PC-3 (cell line): Measurements from ENCODE around the gene ROR1. TPM values are rescaled to one million over a fixed set of nuclear protein-coding genes. Genes with fewer than 3 reads are reported as not detected.

ENCODE experiments used
- ATAC-seq: fragments of 200-7000 bp; cut with Tn5 transposase; 2 replicates; pipeline ENCODE4 v1.9.1; 2020; ENCODE audit warnings: mild to moderate bottlenecking, moderate library complexity
- BruUV-seq: library from RNA; stranded (reverse); fragments of 400-500 nt; replicated peaks from 2 replicates; lab custom pipeline; 2021; lab: Mats Ljungman, UMichigan
- CTCF ChIA-PET: fragments of 300-600 bp; sonication (Branson Sonifier 250); formaldehyde crosslinking; loops from one replicate; lab custom pipeline; 2022; ENCODE audit warnings: antibody characterized with exemption; lab: Charles Lee
- POLR2A ChIA-PET: fragments of 300-600 bp; sonication (Branson Sonifier 250); formaldehyde crosslinking; loops from one replicate; lab custom pipeline; 2022; ENCODE audit warnings: antibody characterized with exemption; ENCODE audit not compliant: unreplicated experiment; lab: Charles Lee
- DNase-seq: peaks from one replicate; pipeline ENCODE4 v3.0.0-alpha.2; 2015
- H2AFZ ChIP-seq: fragments of 300-600 bp; sonication (generic); 2 replicates; pipeline ENCODE4 v1.6.0; 2016; ENCODE audit warnings: antibody characterized with exemption, low read length
- H3F3A ChIP-seq: fragments of 300-600 bp; sonication (generic); one replicate; pipeline ENCODE4 v1.6.0; 2017; ENCODE audit warnings: antibody characterized with exemption, low read length, control low read depth, mild to moderate bottlenecking; ENCODE audit not compliant: unreplicated experiment
- H3K27ac ChIP-seq: fragments of 300-600 bp; sonication (generic); 2 replicates; pipeline ENCODE4 v1.5.1; 2016; ENCODE audit warnings: mild to moderate bottlenecking, low read length
- H3K27me3 ChIP-seq: fragments of 300-600 bp; sonication (generic); 2 replicates; pipeline ENCODE4 v1.6.1; 2016; ENCODE audit warnings: low read length, mixed read lengths
- H3K36me3 ChIP-seq: fragments of 300-600 bp; sonication (generic); 2 replicates; pipeline ENCODE4 v1.6.1; 2016; ENCODE audit warnings: low read depth, mixed run types, low read length, mixed read lengths
- H3K4me1 ChIP-seq: fragments of 300-600 bp; sonication (generic); 2 replicates; pipeline ENCODE4 v1.5.1; 2016; ENCODE audit warnings: low read length; ENCODE audit not compliant: insufficient read depth
- H3K4me2 ChIP-seq: fragments of 300-600 bp; sonication (generic); 2 replicates; pipeline ENCODE4 v1.6.0; 2016; ENCODE audit warnings: low read length
- H3K4me3 ChIP-seq: fragments of 300-600 bp; sonication (generic); 2 replicates; pipeline ENCODE4 v1.5.1; 2016; ENCODE audit warnings: mild to moderate bottlenecking, low read length, mixed read lengths
- H3K79me2 ChIP-seq: fragments of 300-600 bp; sonication (generic); 2 replicates; pipeline ENCODE4 v1.6.1; 2017; ENCODE audit warnings: low read length, mixed read lengths
- H3K9ac ChIP-seq: fragments of 300-600 bp; sonication (generic); 2 replicates; pipeline ENCODE4 v1.6.0; 2016; ENCODE audit warnings: mild to moderate bottlenecking, low read length
- H3K9me2 ChIP-seq: fragments of 300-600 bp; sonication (generic); replicated peaks from 2 replicates; pipeline ENCODE4 v1.6.1; 2016; ENCODE audit warnings: mixed run types, low read length, mixed read lengths
- H3K9me3 ChIP-seq: fragments of 300-600 bp; sonication (generic); 2 replicates; pipeline ENCODE4 v1.6.1; 2016; ENCODE audit warnings: low read length, mixed read lengths
- H4K20me1 ChIP-seq: fragments of 300-600 bp; sonication (generic); 2 replicates; pipeline ENCODE4 v1.6.1; 2016; ENCODE audit warnings: low read length, mixed read lengths
- EZH2 ChIP-seq: fragments of 300-600 bp; sonication (generic); IDR thresholded peaks from one replicate; pipeline ENCODE4 v1.6.1; 2017; ENCODE audit warnings: antibody characterized with exemption, mild to moderate bottlenecking, low read length; ENCODE audit not compliant: unreplicated experiment
- EZH2phosphoT487 ChIP-seq: fragments of 300-600 bp; sonication (generic); IDR thresholded peaks from 2 replicates; pipeline ENCODE4 v1.6.1; 2018; ENCODE audit warnings: mild to moderate bottlenecking, antibody characterized with exemption, low read length, borderline replicate concordance
- intact Hi-C: fragments of 100-400 bp; cut with micrococcal nuclease; formaldehyde crosslinking; loops from 2 replicates; pipeline ENCODE4 v1.9.0; 2023
- total RNA-seq: library from RNA; depleted of rRNA; stranded (reverse); fragments of >200 nt; gene quantifications from 2 replicates; pipeline ENCODE4 v1.2.3, GENCODE V29; 2014
- TF ChIP-seq, protein P1 (sequence below): fragments of 300-600 bp; sonication (generic); conservative IDR thresholded peaks from 2 replicates; pipeline ENCODE4 v1.5.1; 2017; ENCODE audit warnings: antibody characterized with exemption, low read depth, mild to moderate bottlenecking, low read length

Gene ROR1
- total RNA-seq, 1 experiment from 2014 or later: 16.5 TPM

DNA sequence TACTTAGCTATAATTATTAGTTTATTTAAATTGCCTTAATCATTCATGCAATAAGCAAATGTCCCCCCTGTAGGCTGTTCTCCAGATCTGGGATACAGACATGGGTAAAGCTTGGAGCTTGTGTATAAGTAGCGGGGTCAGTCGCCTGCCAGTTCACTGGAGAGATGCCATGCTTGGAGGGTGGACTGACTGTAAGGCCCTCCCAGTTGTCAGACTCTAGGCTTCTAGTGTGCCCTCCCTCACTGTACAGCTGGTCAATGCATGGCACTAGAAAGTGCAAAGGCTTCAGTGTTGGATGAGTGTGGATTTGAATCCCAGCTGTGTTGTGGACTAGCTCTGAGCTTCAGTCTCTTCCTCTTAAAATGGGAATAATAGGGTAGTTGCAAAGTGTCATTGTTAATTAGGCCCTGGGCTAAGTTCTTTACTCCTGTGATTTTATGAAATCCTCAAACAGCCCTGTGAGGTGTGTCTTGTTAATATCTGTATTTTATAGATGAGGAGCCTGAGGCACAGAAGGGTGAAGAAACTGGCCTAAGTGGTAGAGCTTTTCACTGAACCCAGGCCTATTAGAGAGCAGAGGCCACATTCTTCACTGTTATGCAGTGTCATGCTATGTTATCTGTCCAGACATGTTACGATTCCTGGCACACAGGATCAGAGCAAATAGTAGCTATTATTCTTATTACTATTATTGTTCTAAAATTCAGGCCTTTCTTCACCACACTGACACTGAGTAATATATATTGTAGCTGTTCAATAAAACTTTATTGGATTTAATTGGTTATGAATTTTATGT is 85.9 kb downstream of the ROR1 start:
- Histone ChIP-seq H2AFZ (no peak overlapping the region), H3K27me3 (no peaks in the 10 kb centered on the region), H3K4me1 (peaks cover 14% of the 10 kb centered on the region), H3K9me2 (no peaks in the 10 kb centered on the region), H3K79me2 (0 out of 2 replicates have a peak, but pooled peaks cover 7% of the 10 kb centered on the region), H3K27ac (no peak overlapping the region), H3F3A (no peaks in the 10 kb centered on the region), H4K20me1 (no peaks in the 10 kb centered on the region), H3K9me3 (no peaks in the 10 kb centered on the region), H3K4me3 (no peak overlapping the region), H3K36me3 (no peaks in the 10 kb centered on the region), H3K9ac (no peak overlapping the region), H3K4me2 (no peak overlapping the region)
- BruUV-seq: no TSS peak
- ATAC-seq (no peak), DNase-seq (no peak)
- intact Hi-C loops: no loop called here
- ChIA-PET CTCF (no interaction called here), POLR2A (no interaction called here)
- no peak for TF ChIP-seq EZH2phosphoT487
- TF ChIP-seq, protein P1, sequence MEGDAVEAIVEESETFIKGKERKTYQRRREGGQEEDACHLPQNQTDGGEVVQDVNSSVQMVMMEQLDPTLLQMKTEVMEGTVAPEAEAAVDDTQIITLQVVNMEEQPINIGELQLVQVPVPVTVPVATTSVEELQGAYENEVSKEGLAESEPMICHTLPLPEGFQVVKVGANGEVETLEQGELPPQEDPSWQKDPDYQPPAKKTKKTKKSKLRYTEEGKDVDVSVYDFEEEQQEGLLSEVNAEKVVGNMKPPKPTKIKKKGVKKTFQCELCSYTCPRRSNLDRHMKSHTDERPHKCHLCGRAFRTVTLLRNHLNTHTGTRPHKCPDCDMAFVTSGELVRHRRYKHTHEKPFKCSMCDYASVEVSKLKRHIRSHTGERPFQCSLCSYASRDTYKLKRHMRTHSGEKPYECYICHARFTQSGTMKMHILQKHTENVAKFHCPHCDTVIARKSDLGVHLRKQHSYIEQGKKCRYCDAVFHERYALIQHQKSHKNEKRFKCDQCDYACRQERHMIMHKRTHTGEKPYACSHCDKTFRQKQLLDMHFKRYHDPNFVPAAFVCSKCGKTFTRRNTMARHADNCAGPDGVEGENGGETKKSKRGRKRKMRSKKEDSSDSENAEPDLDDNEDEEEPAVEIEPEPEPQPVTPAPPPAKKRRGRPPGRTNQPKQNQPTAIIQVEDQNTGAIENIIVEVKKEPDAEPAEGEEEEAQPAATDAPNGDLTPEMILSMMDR: no peak

GRCh38 chr1:63861052-63861691 is 87.4 kb downstream of the ROR1 start:
- H3K9ac ChIP-seq: no peak overlapping the region
- ATAC-seq: no peak
- H3K79me2 ChIP-seq: peaks cover 17% of the 10 kb centered on the region
- no peak overlapping the region for H3K4me2 ChIP-seq
- no peaks in the 10 kb centered on the region for H4K20me1 ChIP-seq
- intact Hi-C loops: no loop called here
- ChIA-PET CTCF (no interaction called here), POLR2A (no interaction called here)
- TF ChIP-seq EZH2phosphoT487 (no peak), EZH2 (no peak)
- TF ChIP-seq, protein P1: no peak
- H3K27ac ChIP-seq: no peak overlapping the region
- peaks cover 29% of the 10 kb centered on the region for H3K4me1 ChIP-seq
- peaks cover 4% of the 10 kb centered on the region for H3F3A ChIP-seq
- H3K9me3 ChIP-seq: no peaks in the 10 kb centered on the region
- no TSS peak for BruUV-seq
- DNase-seq: no peak
- H3K36me3 ChIP-seq: no peaks in the 10 kb centered on the region
- no peak overlapping the region for H3K4me3 ChIP-seq
- H3K27me3 ChIP-seq: no peaks in the 10 kb centered on the region
- no peak overlapping the region for H2AFZ ChIP-seq
- H3K9me2 ChIP-seq: no peaks in the 10 kb centered on the region

GRCh38 chr1:63863145-63863544 is 89.3 kb downstream of the ROR1 start:
- Histone ChIP-seq H3K9ac (no peak overlapping the region), H3K4me2 (no peak overlapping the region), H3K79me2 (peaks cover 33% of the 10 kb centered on the region), H3K4me1 (peaks cover 48% of the 10 kb centered on the region), H4K20me1 (no peaks in the 10 kb centered on the region), H3K4me3 (no peak overlapping the region), H3F3A (peaks cover 4% of the 10 kb centered on the region), H3K27ac (no peak overlapping the region), H3K27me3 (no peaks in the 10 kb centered on the region), H3K9me3 (no peaks in the 10 kb centered on the region), H3K36me3 (no peaks in the 10 kb centered on the region), H3K9me2 (no peaks in the 10 kb centered on the region), H2AFZ (no peak overlapping the region)
- TF ChIP-seq, protein P1: no peak
- no peak for TF ChIP-seq EZH2phosphoT487
- no peak for TF ChIP-seq EZH2
- no peak for DNase-seq
- intact Hi-C loops: no loop called here
- no peak for ATAC-seq
- POLR2A ChIA-PET: interaction anchor here (0.8 kb wide), 1 partner anchor 199 kb away, joined by 3 read pairs; no protein-coding TSS in a partner anchor
- BruUV-seq: no TSS peak
- CTCF ChIA-PET: no interaction called here
